ENCODE data around the gene C12orf43.

- TF ChIP-seq, protein P1, sequence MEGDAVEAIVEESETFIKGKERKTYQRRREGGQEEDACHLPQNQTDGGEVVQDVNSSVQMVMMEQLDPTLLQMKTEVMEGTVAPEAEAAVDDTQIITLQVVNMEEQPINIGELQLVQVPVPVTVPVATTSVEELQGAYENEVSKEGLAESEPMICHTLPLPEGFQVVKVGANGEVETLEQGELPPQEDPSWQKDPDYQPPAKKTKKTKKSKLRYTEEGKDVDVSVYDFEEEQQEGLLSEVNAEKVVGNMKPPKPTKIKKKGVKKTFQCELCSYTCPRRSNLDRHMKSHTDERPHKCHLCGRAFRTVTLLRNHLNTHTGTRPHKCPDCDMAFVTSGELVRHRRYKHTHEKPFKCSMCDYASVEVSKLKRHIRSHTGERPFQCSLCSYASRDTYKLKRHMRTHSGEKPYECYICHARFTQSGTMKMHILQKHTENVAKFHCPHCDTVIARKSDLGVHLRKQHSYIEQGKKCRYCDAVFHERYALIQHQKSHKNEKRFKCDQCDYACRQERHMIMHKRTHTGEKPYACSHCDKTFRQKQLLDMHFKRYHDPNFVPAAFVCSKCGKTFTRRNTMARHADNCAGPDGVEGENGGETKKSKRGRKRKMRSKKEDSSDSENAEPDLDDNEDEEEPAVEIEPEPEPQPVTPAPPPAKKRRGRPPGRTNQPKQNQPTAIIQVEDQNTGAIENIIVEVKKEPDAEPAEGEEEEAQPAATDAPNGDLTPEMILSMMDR (IDR thresholded peaks at IDR 0.05): no peak
- no peak for TF ChIP-seq POLR2A (IDR thresholded peaks at IDR 0.05)
Observed at GRCh38 chr12:121021754-121022153, 5.5 kb upstream of the C12orf43 start.
